Measurements from ENCODE around the gene GDPD1.
"Not testable (repeated sequence)": the region's sequence is repeated elsewhere in the genome, so short reads cannot be mapped to it uniquely, and the experiment has no call there.

Gene GDPD1

GRCh38 chr17:59220328-59221158 lies at the start of gene GDPD1:
TSS of gene GDPD1 (plus strand) at chr17:59220511. CDS start at chr17:59220610, 99 bp downstream.
- peak; percentile 95 for DNase-seq (ENCODE audit: low spot score)

GRCh38 chr17:59172436-59173004 lies 47.8 kb upstream of the GDPD1 start:
- no peak for DNase-seq (ENCODE audit: low spot score)

GRCh38 chr17:59174671-59175070 lies 45.6 kb upstream of the GDPD1 start:
- no peak for DNase-seq (ENCODE audit: low spot score)

GRCh38 chr17:59175076-59175475 lies 45.2 kb upstream of the GDPD1 start:
- DNase-seq (ENCODE audit: low spot score): no peak

- DNase-seq (ENCODE audit: low spot score): no peak
Measured at GRCh38 chr17:59178266-59178985, 41.9 kb upstream of the GDPD1 start.

GRCh38 chr17:59179601-59180000 lies 40.7 kb upstream of the GDPD1 start:
- not testable (repeated sequence) for DNase-seq (ENCODE audit: low spot score)

- no peak for DNase-seq (ENCODE audit: low spot score)
Measured at GRCh38 chr17:59180626-59181025, 39.7 kb upstream of the GDPD1 start.

- no peak for DNase-seq (ENCODE audit: low spot score)
Measured at GRCh38 chr17:59181481-59181880, 38.8 kb upstream of the GDPD1 start.

- no peak for DNase-seq (ENCODE audit: low spot score)
Measured at GRCh38 chr17:59185997-59186396, 34.3 kb upstream of the GDPD1 start.

GRCh38 chr17:59186850-59187249 lies 33.5 kb upstream of the GDPD1 start:
- DNase-seq (ENCODE audit: low spot score): no peak

GRCh38 chr17:59190806-59191205 lies 29.5 kb upstream of the GDPD1 start:
- DNase-seq (ENCODE audit: low spot score): no peak

- DNase-seq (ENCODE audit: low spot score): no peak
Measured at GRCh38 chr17:59193336-59193862, 26.9 kb upstream of the GDPD1 start.

GRCh38 chr17:59199398-59199797 lies 20.9 kb upstream of the GDPD1 start:
- no peak for DNase-seq (ENCODE audit: low spot score)

GRCh38 chr17:59202320-59202719 lies 18.0 kb upstream of the GDPD1 start:
- DNase-seq (ENCODE audit: low spot score): no peak

GRCh38 chr17:59219370-59219769 lies 941 bp upstream of the GDPD1 start:
- no peak for DNase-seq (ENCODE audit: low spot score)

GRCh38 chr17:59219992-59220327 lies 351 bp upstream of the GDPD1 start:
- no peak for DNase-seq (ENCODE audit: low spot score)

- no peak for DNase-seq (ENCODE audit: low spot score)
Measured at GRCh38 chr17:59221159-59221847, 992 bp downstream of the GDPD1 start.

GRCh38 chr17:59223813-59224212 lies 3.5 kb downstream of the GDPD1 start:
- DNase-seq (ENCODE audit: low spot score): no peak

GRCh38 chr17:59228588-59228987 lies 8.3 kb downstream of the GDPD1 start:
- not testable (repeated sequence) for DNase-seq (ENCODE audit: low spot score)

GRCh38 chr17:59230764-59231163 lies 10.5 kb downstream of the GDPD1 start:
- no peak for DNase-seq (ENCODE audit: low spot score)

- DNase-seq (ENCODE audit: low spot score): no peak
Measured at GRCh38 chr17:59234631-59235030, 14.3 kb downstream of the GDPD1 start.

- no peak for DNase-seq (ENCODE audit: low spot score)
Measured at GRCh38 chr17:59238906-59239305, 18.6 kb downstream of the GDPD1 start.

Data from germinal center (tissue), 1 donor.